GM12878 (cell line): Measurements from ENCODE around the gene UBE2M. TPM values are rescaled to one million over a fixed set of nuclear protein-coding genes. Genes with fewer than 3 reads are reported as not detected.
A peak's percentile ranks its signal among the peaks of the same experiment; 100 is the strongest.

Source experiments
- ASH2L ChIP-seq: fragments of 300-600, 200-600 bp; sonication (generic); IDR thresholded peaks from 2 replicates; pipeline ENCODE4 v1.6.1; 2017; ENCODE audit warnings: low read depth, mild to moderate bottlenecking, borderline replicate concordance
- ATF3 ChIP-seq: IDR thresholded peaks from 2 replicates; pipeline ENCODE4 v1.6.1; 2011; ENCODE audit warnings: low read depth, mild to moderate bottlenecking, low read length, moderate library complexity, borderline replicate concordance; ENCODE audit errors: extremely low read depth
- EP300 ChIP-seq, 2 experiments: fragments of 150-350 bp in 1 of 2; IDR thresholded peaks; 2 replicates each; pipeline ENCODE4 v1.6.1; 2011 to 2012; ENCODE audit warnings: low read depth in 2 of 2, low read length in 2 of 2, borderline replicate concordance in 1 of 2, improper control_type of control experiment in 1 of 2, inconsistent platforms in 1 of 2; ENCODE audit not compliant: control insufficient read depth in 1 of 2
- FOS ChIP-seq: IDR thresholded peaks from 3 replicates; pipeline ENCODE4 v1.6.1; 2011; ENCODE audit warnings: borderline replicate concordance; ENCODE audit not compliant: insufficient read length; ENCODE audit errors: extremely low read depth
- HCFC1 ChIP-seq: fragments of 150-350 bp; IDR thresholded peaks from 2 replicates; pipeline ENCODE4 v1.6.1; 2014; ENCODE audit warnings: low read length
- NFIC ChIP-seq: IDR thresholded peaks from 2 replicates; pipeline ENCODE4 v1.6.1; 2012; ENCODE audit warnings: low read depth, mild to moderate bottlenecking, inconsistent platforms, low read length, moderate library complexity
- POLR2AphosphoS5 ChIP-seq: IDR thresholded peaks from 2 replicates; pipeline ENCODE4 v1.6.1; 2011; ENCODE audit warnings: mild to moderate bottlenecking, low read length, inconsistent platforms
- RELA ChIP-seq: fragments of 450-650 bp; IDR thresholded peaks from 2 replicates; pipeline ENCODE4 v1.8.0; 2014; ENCODE audit warnings: borderline replicate concordance; ENCODE audit not compliant: partially characterized antibody
- SP1 ChIP-seq: IDR thresholded peaks from one replicate; pipeline ENCODE4 v1.6.1; 2011; ENCODE audit warnings: low read depth, low read length
- TCF3 ChIP-seq: IDR thresholded peaks from 2 replicates; pipeline ENCODE4 v1.6.1; 2012; ENCODE audit warnings: low read depth, mild to moderate bottlenecking, low read length, borderline replicate concordance; ENCODE audit not compliant: insufficient read depth
- TCF7 ChIP-seq: IDR thresholded peaks from 2 replicates; pipeline ENCODE4 v1.6.1; 2014; ENCODE audit warnings: antibody characterized with exemption, borderline replicate concordance
- ZBTB11 ChIP-seq: fragments of 450-650 bp; formaldehyde crosslinking; IDR thresholded peaks from 2 replicates; pipeline ENCODE4 v1.5.0; 2022; ENCODE audit warnings: mild to moderate bottlenecking, missing genetic modification characterization
- ZNF592 ChIP-seq: fragments of 450-650 bp; IDR thresholded peaks from 2 replicates; pipeline ENCODE4 v1.6.1; 2017; ENCODE audit warnings: mild to moderate bottlenecking, moderate library complexity
- polyA plus RNA-seq, 11 experiments: library from polyadenylated mRNA; depleted of rRNA in 4 of 11; unstranded in 6 of 11; stranded (reverse) in 5 of 11; fragments of >200 nt; fragmentation: Nextera tagmentation in 4 of 11; fragmentation: Illumina TruSeq in 1 of 11; extraction: Ambion mirVana in 4 of 11; extraction: Trizol in 1 of 11; gene quantifications; 1 replicate in 1 of 11; 2 replicates in 10 of 11; pipeline versions ENCODE4 v1.2.1 to v1.2.3, GENCODE V29; 2011 to 2016; ENCODE audit warnings: inconsistent platforms in 2 of 11, missing spikeins in 2 of 11, low read depth in 1 of 11
- total RNA-seq, 4 experiments: library from RNA; depleted of rRNA in 3 of 4; stranded (reverse); fragments of >200 nt in 3 of 4; fragmentation: Illumina TruSeq in 1 of 4; extraction: Trizol in 1 of 4; gene quantifications; 2 replicates each; pipeline versions ENCODE4 v1.2.1 to v1.2.3, GENCODE V29; 2013 to 2021
- TF ChIP-seq, protein P1 (sequence below): IDR thresholded peaks from 2 replicates; pipeline ENCODE4 v1.6.1; 2012; ENCODE audit warnings: improper control_type of control experiment, low read depth, low read length; ENCODE audit not compliant: insufficient replicate concordance

The UBE2M gene
- total and polyA plus RNA-seq, 10 of the 15 experiments (the other 5 are each of a cell fraction or from before 2014, with no cell fraction given) = 1.4 to 105 (median 73.9) TPM

DNA sequence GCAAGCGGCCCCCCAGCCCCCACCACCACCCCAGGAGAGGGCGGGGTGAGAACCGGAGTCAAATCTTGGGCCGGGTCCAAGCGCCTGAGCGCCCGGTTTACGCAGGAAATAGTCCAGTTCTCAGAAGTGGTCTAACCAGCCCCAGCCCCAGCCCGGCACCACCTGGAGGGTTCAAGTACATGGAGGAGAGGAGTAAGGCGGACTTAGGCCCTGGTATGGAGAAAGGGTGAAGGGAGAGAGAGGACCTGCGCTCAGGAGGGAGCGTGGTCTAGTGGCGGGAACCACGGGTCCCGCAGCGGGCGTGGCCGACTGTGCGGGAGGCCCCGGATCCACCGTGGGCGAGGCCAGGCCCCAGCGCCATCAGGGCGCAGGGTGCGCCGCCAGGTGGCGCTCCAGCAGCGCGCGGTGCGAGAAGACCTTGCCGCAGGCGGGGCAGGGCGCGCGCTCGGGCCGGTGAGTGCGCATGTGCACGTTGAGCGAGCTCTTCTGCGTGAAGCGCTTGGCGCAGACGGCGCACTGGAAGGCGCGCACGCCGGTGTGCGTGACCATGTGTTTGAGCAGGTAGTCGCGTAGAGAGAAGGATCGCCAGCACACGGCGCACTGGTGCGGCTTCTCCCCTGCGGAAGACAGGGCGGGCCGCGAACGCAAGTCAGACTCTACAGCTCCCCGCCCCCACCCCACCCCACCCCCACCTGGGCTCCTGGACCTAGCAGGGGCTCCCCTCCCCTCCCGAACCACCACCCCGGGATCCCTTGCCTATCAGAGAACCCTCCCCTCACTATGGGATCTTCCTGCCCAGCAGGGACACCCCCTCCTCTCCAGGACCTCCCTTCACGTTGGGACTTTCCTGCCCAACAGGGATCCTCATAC lies 44.5 kb downstream of the UBE2M start (continued):
- TF ChIP-seq, protein P1, sequence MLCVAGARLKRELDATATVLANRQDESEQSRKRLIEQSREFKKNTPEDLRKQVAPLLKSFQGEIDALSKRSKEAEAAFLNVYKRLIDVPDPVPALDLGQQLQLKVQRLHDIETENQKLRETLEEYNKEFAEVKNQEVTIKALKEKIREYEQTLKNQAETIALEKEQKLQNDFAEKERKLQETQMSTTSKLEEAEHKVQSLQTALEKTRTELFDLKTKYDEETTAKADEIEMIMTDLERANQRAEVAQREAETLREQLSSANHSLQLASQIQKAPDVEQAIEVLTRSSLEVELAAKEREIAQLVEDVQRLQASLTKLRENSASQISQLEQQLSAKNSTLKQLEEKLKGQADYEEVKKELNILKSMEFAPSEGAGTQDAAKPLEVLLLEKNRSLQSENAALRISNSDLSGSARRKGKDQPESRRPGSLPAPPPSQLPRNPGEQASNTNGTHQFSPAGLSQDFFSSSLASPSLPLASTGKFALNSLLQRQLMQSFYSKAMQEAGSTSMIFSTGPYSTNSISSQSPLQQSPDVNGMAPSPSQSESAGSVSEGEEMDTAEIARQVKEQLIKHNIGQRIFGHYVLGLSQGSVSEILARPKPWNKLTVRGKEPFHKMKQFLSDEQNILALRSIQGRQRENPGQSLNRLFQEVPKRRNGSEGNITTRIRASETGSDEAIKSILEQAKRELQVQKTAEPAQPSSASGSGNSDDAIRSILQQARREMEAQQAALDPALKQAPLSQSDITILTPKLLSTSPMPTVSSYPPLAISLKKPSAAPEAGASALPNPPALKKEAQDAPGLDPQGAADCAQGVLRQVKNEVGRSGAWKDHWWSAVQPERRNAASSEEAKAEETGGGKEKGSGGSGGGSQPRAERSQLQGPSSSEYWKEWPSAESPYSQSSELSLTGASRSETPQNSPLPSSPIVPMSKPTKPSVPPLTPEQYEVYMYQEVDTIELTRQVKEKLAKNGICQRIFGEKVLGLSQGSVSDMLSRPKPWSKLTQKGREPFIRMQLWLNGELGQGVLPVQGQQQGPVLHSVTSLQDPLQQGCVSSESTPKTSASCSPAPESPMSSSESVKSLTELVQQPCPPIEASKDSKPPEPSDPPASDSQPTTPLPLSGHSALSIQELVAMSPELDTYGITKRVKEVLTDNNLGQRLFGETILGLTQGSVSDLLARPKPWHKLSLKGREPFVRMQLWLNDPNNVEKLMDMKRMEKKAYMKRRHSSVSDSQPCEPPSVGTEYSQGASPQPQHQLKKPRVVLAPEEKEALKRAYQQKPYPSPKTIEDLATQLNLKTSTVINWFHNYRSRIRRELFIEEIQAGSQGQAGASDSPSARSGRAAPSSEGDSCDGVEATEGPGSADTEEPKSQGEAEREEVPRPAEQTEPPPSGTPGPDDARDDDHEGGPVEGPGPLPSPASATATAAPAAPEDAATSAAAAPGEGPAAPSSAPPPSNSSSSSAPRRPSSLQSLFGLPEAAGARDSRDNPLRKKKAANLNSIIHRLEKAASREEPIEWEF = no peak
- TF ChIP-seq TCF3 = peak; percentile 61; the same call in 1 of the 2 replicates
- no peak for TF ChIP-seq NFIC
- peak; percentile 44 for TF ChIP-seq SP1
- 0 out of 2 replicates have a peak, but pooled peaks have one; percentile 35 for TF ChIP-seq HCFC1
- peak; percentile 93 for TF ChIP-seq ZNF592
- no peak for TF ChIP-seq EP300 (IDR thresholded peaks at IDR 0.05; ENCODE audit: borderline replicate concordance in 1 of 2, control insufficient read depth in 1 of 2, low read depth in 2 of 2, low read length in 2 of 2)
- TF ChIP-seq ATF3 = no peak
- no peak for TF ChIP-seq ASH2L
- no peak for TF ChIP-seq ZBTB11 (CRISPR knock-in tag)
- peak; percentile 88; the same call in 1 of the 2 replicates for TF ChIP-seq POLR2AphosphoS5
- no peak for TF ChIP-seq TCF7
- no peak for TF ChIP-seq FOS
- TF ChIP-seq RELA = peak; percentile 83
